Activated CD4-positive, alpha-beta T cell treated with anti-CD3 and anti-CD28 coated beads, Interleukin-2, Interleukin-6, amounts not matched to agents 100 ng/mL and 50 ng/mL, durations not matched to agents 16 hours and 8 hours (primary cell): ENCODE data around the gene IGFBP6.

Experiments used
- DNase-seq: peaks from one replicate; pipeline ENCODE4 v3.0.0-alpha.2; 2020

Gene IGFBP6

DNA sequence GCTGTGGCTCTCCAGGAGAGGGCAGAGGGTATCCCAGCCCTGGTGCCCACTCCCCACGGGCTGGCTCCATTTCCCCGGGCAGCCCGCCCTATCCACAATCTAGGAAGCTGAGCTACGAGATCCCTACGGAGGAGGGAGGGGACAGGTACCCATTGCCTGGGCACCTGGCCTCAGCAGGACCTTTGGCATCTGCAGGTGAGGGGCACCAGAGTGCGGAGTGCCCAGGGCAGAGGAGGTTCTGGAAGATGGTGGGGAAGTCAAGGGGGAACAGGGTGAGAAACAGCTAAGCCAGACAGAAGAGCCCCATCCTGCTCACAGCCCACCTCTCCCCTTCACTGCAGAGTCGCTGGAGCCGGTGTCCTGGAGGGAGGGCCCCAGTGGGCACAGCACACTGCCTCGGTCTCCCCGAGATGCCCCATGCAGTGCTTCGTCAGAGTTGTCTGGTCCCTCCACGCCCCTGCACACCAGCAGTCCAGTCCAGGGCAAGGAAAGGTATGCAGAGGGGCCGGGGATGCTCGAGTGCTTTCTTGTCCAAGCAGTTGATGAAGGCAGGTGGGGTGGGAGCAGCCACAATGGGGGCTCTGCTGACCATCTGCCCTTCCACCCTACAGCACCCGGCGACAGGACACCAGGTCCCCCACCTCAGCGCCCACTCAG is 37.3 kb upstream of the IGFBP6 start:
- DNase-seq, result no peak

- DNase-seq, result no peak
Observed at GRCh38 chr12:53060721-53061276, 36.7 kb upstream of the IGFBP6 start.

- DNase-seq, result no peak
Observed at GRCh38 chr12:53061404-53062010, 36.0 kb upstream of the IGFBP6 start.

GRCh38 chr12:53062011-53062961 is 35.2 kb upstream of the IGFBP6 start:
- no peak for DNase-seq

DNA sequence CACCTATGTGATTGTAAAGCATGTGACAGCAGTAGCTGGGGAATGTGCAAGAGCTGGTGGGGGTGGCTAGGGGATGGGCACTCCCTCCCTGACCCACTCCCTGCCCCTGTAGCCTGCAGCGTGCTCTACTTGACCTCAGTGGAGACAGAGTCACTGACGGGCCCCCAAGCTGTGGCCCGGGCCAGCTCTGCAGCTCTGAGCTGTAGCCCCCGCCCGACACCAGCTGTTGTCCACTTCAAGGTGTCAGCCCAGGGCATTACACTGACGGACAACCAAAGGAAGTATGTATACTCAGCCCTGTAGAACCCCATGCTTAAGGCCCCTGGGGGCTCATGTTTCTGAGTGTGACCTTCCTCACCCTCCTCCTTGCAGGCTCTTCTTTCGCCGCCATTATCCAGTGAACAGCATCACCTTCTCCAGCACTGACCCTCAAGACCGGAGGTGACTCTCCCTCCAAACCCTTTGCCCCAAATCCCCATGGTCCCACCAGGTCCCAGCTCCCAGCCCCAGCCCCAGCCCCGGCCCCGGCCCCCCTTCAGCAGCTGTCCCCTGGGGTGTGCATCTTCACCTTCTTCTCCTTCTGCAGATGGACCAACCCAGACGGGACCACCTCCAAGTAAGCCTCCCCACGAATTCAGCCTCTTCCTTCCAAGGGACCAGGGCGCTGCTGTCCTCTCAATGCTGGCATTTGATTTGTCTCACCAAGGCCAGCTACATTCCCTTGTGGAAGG is 34.3 kb upstream of the IGFBP6 start:
- DNase-seq, result no peak

- no peak for DNase-seq
Observed at GRCh38 chr12:53063708-53064612, 33.5 kb upstream of the IGFBP6 start.

DNA sequence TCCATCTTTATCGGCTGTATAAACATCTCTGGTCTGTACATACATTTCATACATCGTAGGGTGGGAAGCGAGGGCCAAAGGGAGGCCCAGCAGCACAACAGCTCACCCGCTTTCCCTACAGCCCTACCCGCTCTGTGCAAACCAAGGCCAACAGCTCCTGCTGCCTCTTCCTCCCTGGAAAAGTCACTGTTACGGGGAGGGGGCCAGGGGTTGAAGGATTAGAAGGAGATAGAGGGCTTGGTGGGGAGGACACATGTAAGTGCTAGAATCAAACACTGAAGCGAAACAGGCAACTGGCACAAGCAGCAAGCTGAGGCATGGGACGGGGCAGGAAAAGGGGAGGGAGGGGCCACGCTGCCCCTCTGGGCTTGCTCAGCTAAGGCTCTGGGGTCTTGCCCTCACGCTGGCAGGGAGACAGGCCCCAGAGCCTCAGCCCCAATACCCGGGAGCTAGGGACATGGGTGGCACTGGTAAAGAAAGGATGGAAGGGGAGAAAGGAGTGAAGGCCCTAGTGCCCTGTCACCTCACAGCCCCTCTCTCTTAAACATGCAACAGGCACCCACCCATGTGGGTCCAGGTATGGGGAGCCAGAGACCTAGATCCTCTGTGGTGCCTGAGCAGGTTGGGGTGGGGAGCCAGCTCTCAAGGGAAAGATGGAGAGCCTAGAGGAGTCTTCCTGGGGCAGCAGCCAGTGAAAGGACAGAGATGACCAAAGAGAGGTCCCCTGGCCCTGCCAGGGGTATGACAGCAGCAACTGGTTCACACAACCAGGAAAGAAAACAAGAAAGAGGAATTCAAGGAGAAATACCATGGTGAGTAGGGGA is 32.6 kb upstream of the IGFBP6 start:
- no peak for DNase-seq

- DNase-seq, result no peak
Observed at GRCh38 chr12:53065470-53065869, 32.0 kb upstream of the IGFBP6 start.

DNA sequence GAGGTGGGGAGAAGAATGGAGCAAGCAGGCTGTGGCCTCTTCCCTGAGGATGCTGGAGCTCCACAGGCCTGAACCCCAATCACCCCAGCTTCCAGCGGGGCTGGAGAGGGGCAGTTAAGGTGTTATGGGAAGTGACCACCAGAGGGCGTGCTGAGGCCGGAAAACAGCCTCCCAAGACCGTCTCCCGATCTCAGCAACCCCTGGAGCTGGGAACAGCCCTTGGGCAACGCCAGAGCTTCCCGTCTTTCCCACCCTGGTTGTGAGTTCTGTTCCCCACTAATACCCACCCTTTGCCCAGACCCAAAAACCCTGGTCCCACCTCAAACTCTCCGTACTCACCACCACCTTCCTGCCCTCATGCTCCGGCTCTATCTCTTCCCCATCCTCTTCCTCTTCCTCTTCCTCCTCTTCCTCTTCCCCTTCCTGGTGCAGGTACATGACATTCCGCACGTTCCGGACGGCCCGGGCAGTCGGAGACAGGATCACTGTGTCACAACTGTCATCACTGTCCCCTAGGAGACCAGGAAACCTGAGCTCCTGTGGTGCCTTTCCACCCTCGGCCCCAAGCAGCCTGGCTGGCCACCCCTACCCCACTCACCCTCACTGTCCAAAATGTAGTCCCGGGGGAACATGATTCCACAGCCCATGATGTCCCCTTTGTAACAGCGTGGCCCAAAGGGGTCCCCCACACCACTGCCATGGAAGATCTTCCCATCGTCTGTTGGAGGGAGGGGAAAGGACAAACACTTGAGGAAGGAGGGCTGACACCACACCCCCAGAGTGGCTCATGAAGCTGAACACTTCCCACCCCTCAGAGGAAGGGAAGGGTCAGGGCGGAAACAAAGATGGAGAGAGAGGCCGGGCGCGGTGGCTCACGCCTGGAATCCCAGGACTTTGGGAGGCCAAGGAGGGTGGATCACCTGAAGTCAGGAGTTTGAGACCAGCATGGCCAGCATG is 31.2 kb upstream of the IGFBP6 start:
- DNase-seq, result peak; percentile 75

DNA sequence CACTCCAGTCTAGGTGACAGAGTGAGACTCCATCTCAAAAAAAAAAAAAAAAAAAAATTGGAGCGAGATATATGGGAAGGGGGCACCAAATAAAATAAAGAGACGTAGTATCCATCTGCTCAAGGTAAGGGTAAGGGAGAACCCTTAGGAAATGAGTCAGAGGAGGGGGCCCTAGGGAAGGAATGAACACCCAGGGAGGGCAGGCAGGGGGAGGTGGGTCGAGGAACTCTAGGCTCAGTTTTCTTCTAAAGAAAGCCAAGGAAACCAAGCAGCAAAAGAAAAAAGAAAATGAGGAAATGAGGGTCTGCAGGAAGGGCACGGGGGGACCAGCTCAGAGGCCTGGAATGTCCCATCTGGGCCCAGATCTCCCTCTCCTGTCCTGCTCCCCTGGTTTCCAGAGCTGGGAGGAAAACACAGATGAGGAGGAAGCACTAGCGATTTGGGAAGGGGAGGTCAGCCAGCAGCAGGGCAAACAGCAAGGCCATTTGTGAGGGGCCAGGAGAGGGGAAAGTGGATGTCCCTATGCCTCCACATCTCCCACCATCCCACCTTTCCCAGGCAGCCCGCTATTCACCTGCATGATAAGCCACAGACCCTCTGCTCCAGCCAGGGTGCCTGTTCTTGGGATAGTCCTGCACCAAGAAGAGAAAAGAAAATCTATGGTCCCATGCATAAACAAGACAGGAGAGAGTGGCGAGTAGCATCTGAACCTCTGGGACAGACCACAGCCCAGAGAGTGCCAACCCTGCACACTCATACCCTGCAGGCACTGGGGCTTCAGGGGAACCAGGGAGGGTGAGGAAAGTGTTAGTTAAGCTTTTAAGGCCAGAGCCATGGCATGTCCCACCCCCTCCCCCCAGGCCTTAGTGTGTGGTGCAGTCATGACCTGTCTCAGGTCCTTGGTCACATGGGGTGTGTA is 30.1 kb upstream of the IGFBP6 start:
- no peak for DNase-seq

- DNase-seq, result no peak
Observed at GRCh38 chr12:53067993-53068770, 29.3 kb upstream of the IGFBP6 start.

GRCh38 chr12:53068811-53069585 is 28.5 kb upstream of the IGFBP6 start:
- DNase-seq, result no peak

- no peak for DNase-seq
Observed at GRCh38 chr12:53069621-53070410, 27.7 kb upstream of the IGFBP6 start.

DNA sequence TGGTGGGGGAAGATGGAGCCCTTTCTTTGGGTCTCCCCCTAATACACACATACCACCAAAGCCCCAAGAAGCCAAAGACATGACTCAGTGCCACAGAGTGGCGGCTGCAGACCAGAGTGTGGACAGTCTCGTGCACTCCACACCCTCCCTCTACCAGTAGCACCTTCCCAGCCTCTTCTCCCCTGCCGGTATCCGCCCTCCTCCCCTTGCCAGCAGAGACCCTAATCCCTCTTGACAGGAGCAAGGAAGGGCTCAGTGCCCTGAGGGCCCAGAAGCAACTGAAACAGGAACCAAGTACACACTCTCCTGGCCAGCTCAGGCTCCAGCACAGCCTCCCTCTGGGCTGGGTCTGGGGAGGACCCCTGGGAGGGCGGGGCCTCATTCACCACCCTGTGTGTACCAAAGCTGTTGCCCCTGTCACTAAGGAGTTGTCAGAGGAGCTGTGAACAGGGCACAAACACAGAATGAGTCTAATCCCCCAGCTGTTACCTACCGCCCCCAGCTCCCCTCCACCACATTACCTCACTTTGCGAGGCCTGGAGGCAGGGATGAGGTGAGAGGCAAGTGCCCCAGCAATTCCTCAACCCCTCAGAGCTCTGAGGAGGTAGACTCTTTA is 26.5 kb upstream of the IGFBP6 start:
- no peak for DNase-seq
